CD1c-positive myeloid dendritic cell (primary cell): ENCODE measurements around the gene ZP1.
A peak's percentile ranks its signal among the peaks of the same experiment; 100 is the strongest.

Source experiments
- DNase-seq: peaks from one replicate; pipeline ENCODE4 v3.0.0-alpha.2; 2016; ENCODE audit errors: extremely low spot score

Gene ZP1

GRCh38 chr11:60858731-60859464, 8.4 kb upstream of the ZP1 start:
- DNase-seq = peak; percentile 12

- no peak for DNase-seq
Observed at GRCh38 chr11:60859616-60860250, 7.6 kb upstream of the ZP1 start.

GRCh38 chr11:60860943-60861342, 6.4 kb upstream of the ZP1 start:
- DNase-seq = no peak

- DNase-seq = no peak
Observed at GRCh38 chr11:60862171-60862570, 5.2 kb upstream of the ZP1 start.

- DNase-seq = no peak
Observed at GRCh38 chr11:60863550-60864521, 3.5 kb upstream of the ZP1 start.

GRCh38 chr11:60864856-60865513, 2.4 kb upstream of the ZP1 start:
- no peak for DNase-seq

GRCh38 chr11:60867871-60868681, 734 bp downstream of the ZP1 start:
- no peak for DNase-seq

- no peak for DNase-seq
Observed at GRCh38 chr11:60868682-60869450, 1.5 kb downstream of the ZP1 start.

- no peak for DNase-seq
Observed at GRCh38 chr11:60869451-60869825, 2.1 kb downstream of the ZP1 start.

- no peak for DNase-seq
Observed at GRCh38 chr11:60870276-60870675, 2.9 kb downstream of the ZP1 start.

- DNase-seq = no peak
Observed at GRCh38 chr11:60870733-60871377, 3.5 kb downstream of the ZP1 start.

GRCh38 chr11:60871378-60872061, 4.2 kb downstream of the ZP1 start:
- no peak for DNase-seq

GRCh38 chr11:60872124-60872960, 5.0 kb downstream of the ZP1 start:
- no peak for DNase-seq

- peak; percentile 26 for DNase-seq
Observed at GRCh38 chr11:60872961-60873524, 5.7 kb downstream of the ZP1 start.

GRCh38 chr11:60873533-60873932, 6.2 kb downstream of the ZP1 start:
- no peak for DNase-seq

- DNase-seq = no peak
Observed at GRCh38 chr11:60874421-60875365, 7.4 kb downstream of the ZP1 start.
